ENCODE results near the gene RASGRP4.

- TF ChIP-seq CTCF (IDR thresholded peaks at IDR 0.05; ENCODE audit: insufficient read depth, low read depth, low read length) (no peak), EZH2 (IDR thresholded peaks at IDR 0.05; ENCODE audit: insufficient read depth, low read length) (no peak)
Observed at GRCh38 chr19:38383184-38383583, 42.8 kb downstream of the RASGRP4 start.
